IPS-20b (cell line): ENCODE data around the gene STAT4.
A peak's percentile ranks its signal among the peaks of the same experiment; 100 is the strongest.

Experiments used
- H3K27ac ChIP-seq: one replicate; pipeline ENCODE4 v1.5.1; 2013; ENCODE audit warnings: low read length
- H3K27me3 ChIP-seq: 2 replicates; pipeline ENCODE4 v1.6.1; 2013; ENCODE audit warnings: mild to moderate bottlenecking, low read length, inconsistent platforms; ENCODE audit not compliant: insufficient read depth
- H3K36me3 ChIP-seq: 2 replicates; pipeline ENCODE4 v1.6.1; 2013; ENCODE audit warnings: low read depth, mild to moderate bottlenecking, inconsistent platforms, low read length, moderate library complexity; ENCODE audit not compliant: insufficient read depth
- H3K4me1 ChIP-seq: 2 replicates; pipeline ENCODE4 v1.6.1; 2013; ENCODE audit warnings: mild to moderate bottlenecking, control low read depth, inconsistent platforms, low read length, moderate library complexity; ENCODE audit not compliant: insufficient read depth
- H3K4me3 ChIP-seq: 2 replicates; pipeline ENCODE4 v1.5.1; 2013; ENCODE audit warnings: mild to moderate bottlenecking, low read length, inconsistent platforms
- H3K9ac ChIP-seq: 2 replicates; pipeline ENCODE4 v1.6.1; 2013; ENCODE audit warnings: low read depth, mild to moderate bottlenecking, inconsistent platforms, low read length, moderate library complexity
- H3K9me3 ChIP-seq: 2 replicates; pipeline ENCODE4 v1.6.1; 2013; ENCODE audit warnings: mild to moderate bottlenecking, low read depth, low read length, inconsistent platforms; ENCODE audit not compliant: insufficient read depth

STAT4 gene

GRCh38 chr2:191031256-191031655 lies 119.5 kb downstream of the STAT4 start:
- Histone ChIP-seq H3K36me3 (no peaks in the 10 kb centered on the region), H3K4me1 (0 out of 2 replicates have a peak, but pooled peaks cover 2% of the 10 kb centered on the region), H3K27me3 (no peaks in the 10 kb centered on the region), H3K9me3 (no peaks in the 10 kb centered on the region), H3K27ac (no peak overlapping the region), H3K4me3 (no peak overlapping the region), H3K9ac (no peak overlapping the region)

GRCh38 chr2:191030521-191031154 lies 120.2 kb downstream of the STAT4 start:
- H3K27me3 ChIP-seq: no peaks in the 10 kb centered on the region
- no peak overlapping the region for H3K4me3 ChIP-seq
- no peak overlapping the region for H3K27ac ChIP-seq
- no peaks in the 10 kb centered on the region for H3K9me3 ChIP-seq
- H3K9ac ChIP-seq: no peak overlapping the region
- 0 out of 2 replicates have a peak, but pooled peaks cover 2% of the 10 kb centered on the region for H3K4me1 ChIP-seq
- no peaks in the 10 kb centered on the region for H3K36me3 ChIP-seq

GRCh38 chr2:191029280-191029950 lies 121.4 kb downstream of the STAT4 start:
- Histone ChIP-seq H3K9me3 (no peaks in the 10 kb centered on the region), H3K27ac (no peak overlapping the region), H3K9ac (no peak overlapping the region), H3K27me3 (no peaks in the 10 kb centered on the region), H3K36me3 (no peaks in the 10 kb centered on the region), H3K4me3 (no peak overlapping the region), H3K4me1 (0 out of 2 replicates have a peak, but pooled peaks cover 2% of the 10 kb centered on the region)

GRCh38 chr2:191026377-191026776 lies 124.4 kb downstream of the STAT4 start:
- no peaks in the 10 kb centered on the region for H3K4me1 ChIP-seq

GRCh38 chr2:191025135-191025534 lies 125.7 kb downstream of the STAT4 start:
- Histone ChIP-seq H3K9ac (no peak overlapping the region), H3K9me3 (no peaks in the 10 kb centered on the region), H3K36me3 (no peaks in the 10 kb centered on the region), H3K4me1 (no peaks in the 10 kb centered on the region), H3K27me3 (peaks cover 9% of the 10 kb centered on the region; the same call in 1 of the 2 replicates), H3K4me3 (no peak overlapping the region), H3K27ac (no peak overlapping the region)

More at GRCh38 chr2:191026377-191026776, 124.4 kb downstream of the STAT4 start:
- Histone ChIP-seq H3K27ac (no peak overlapping the region), H3K36me3 (no peaks in the 10 kb centered on the region), H3K9me3 (no peaks in the 10 kb centered on the region), H3K9ac (no peak overlapping the region), H3K4me3 (no peak overlapping the region), H3K27me3 (peaks cover 9% of the 10 kb centered on the region; the same call in 1 of the 2 replicates)

- Histone ChIP-seq H3K4me3 (no peak overlapping the region), H3K27me3 (peaks cover 23% of the 10 kb centered on the region), H3K27ac (no peak overlapping the region), H3K9ac (no peak overlapping the region), H3K36me3 (no peaks in the 10 kb centered on the region), H3K9me3 (no peaks in the 10 kb centered on the region), H3K4me1 (no peaks in the 10 kb centered on the region)
These were observed 127.5 kb downstream of the STAT4 start for GRCh38 chr2:191023235-191023679.

- H3K4me1 ChIP-seq: no peaks in the 10 kb centered on the region
- H3K4me3 ChIP-seq: peak overlapping the region; percentile 80
- H3K36me3 ChIP-seq: no peaks in the 10 kb centered on the region
- H3K9ac ChIP-seq: peak overlapping the region; percentile 93
- peak overlapping the region; percentile 78 for H3K27ac ChIP-seq
- peaks cover 46% of the 10 kb centered on the region for H3K27me3 ChIP-seq
- no peaks in the 10 kb centered on the region for H3K9me3 ChIP-seq
These were observed 129.9 kb downstream of the STAT4 start for GRCh38 chr2:191020742-191021381.

GRCh38 chr2:191020221-191020741 lies 130.5 kb downstream of the STAT4 start:
- Histone ChIP-seq H3K27ac (peak overlapping the region; percentile 78), H3K4me1 (no peaks in the 10 kb centered on the region), H3K36me3 (no peaks in the 10 kb centered on the region), H3K4me3 (peak overlapping the region; percentile 80), H3K27me3 (peaks cover 52% of the 10 kb centered on the region), H3K9me3 (no peaks in the 10 kb centered on the region), H3K9ac (peak overlapping the region; percentile 93)

GRCh38 chr2:191019376-191019775 lies 131.4 kb downstream of the STAT4 start:
- no peaks in the 10 kb centered on the region for H3K36me3 ChIP-seq
- peaks cover 4% of the 10 kb centered on the region; the same call in 1 of the 2 replicates for H3K4me1 ChIP-seq
- no peaks in the 10 kb centered on the region for H3K9me3 ChIP-seq
- peaks cover 61% of the 10 kb centered on the region for H3K27me3 ChIP-seq
- H3K9ac ChIP-seq: no peak overlapping the region
- no peak overlapping the region for H3K27ac ChIP-seq
- H3K4me3 ChIP-seq: no peak overlapping the region

- no peaks in the 10 kb centered on the region for H3K36me3 ChIP-seq
- H3K27ac ChIP-seq: no peak overlapping the region
- H3K9ac ChIP-seq: no peak overlapping the region
- H3K27me3 ChIP-seq: peaks cover 61% of the 10 kb centered on the region
- H3K9me3 ChIP-seq: no peaks in the 10 kb centered on the region
- peaks cover 4% of the 10 kb centered on the region; the same call in 1 of the 2 replicates for H3K4me1 ChIP-seq
- H3K4me3 ChIP-seq: no peak overlapping the region
These were observed 132.1 kb downstream of the STAT4 start for GRCh38 chr2:191018643-191019119.

- Histone ChIP-seq H3K36me3 (no peaks in the 10 kb centered on the region), H3K27me3 (peaks cover 59% of the 10 kb centered on the region), H3K4me3 (no peak overlapping the region), H3K9me3 (no peaks in the 10 kb centered on the region), H3K27ac (no peak overlapping the region), H3K9ac (no peak overlapping the region), H3K4me1 (peaks cover 6% of the 10 kb centered on the region; the same call in 1 of the 2 replicates)
These were observed 132.7 kb downstream of the STAT4 start for GRCh38 chr2:191018048-191018447.
